Dermis microvascular lymphatic vessel endothelial cell (primary cell): ENCODE results near the gene AQP9. TPM values are rescaled to one million over a fixed set of nuclear protein-coding genes. Genes with fewer than 3 reads are reported as not detected.
"Not testable (repeated sequence)": the region's sequence is repeated elsewhere in the genome, so short reads cannot be mapped to it uniquely, and the experiment has no call there.

ENCODE experiments used
- DNase-seq, 2 donors: peaks; one replicate each; pipeline versions ENCODE4 v3.0.0 to v3.0.0-alpha.2; 2010; ENCODE audit warnings: low read depth in 2 of 2
- total RNA-seq: library from RNA; depleted of rRNA; stranded (reverse); fragments of >200 nt; gene quantifications from 2 replicates; pipeline ENCODE4 v1.2.1, GENCODE V29; 2014

AQP9 gene
- total RNA-seq, result not detected in 2 replicates

GRCh38 chr15:58138106-58138505 lies at the start of gene AQP9:
AQP9 (plus strand) TSS chr15:58138381; CDS start chr15:58138566, 185 bp downstream.
- DNase-seq, result no peak

GRCh38 chr15:58095415-58095814 lies 42.8 kb upstream of the AQP9 start:
- DNase-seq, result no peak

- no peak for DNase-seq
These were observed 41.6 kb upstream of the AQP9 start for GRCh38 chr15:58096529-58097084.

GRCh38 chr15:58103482-58103881 lies 34.7 kb upstream of the AQP9 start:
- DNase-seq, result no peak

GRCh38 chr15:58108117-58108516 lies 30.1 kb upstream of the AQP9 start:
- DNase-seq, result no peak

DNA sequence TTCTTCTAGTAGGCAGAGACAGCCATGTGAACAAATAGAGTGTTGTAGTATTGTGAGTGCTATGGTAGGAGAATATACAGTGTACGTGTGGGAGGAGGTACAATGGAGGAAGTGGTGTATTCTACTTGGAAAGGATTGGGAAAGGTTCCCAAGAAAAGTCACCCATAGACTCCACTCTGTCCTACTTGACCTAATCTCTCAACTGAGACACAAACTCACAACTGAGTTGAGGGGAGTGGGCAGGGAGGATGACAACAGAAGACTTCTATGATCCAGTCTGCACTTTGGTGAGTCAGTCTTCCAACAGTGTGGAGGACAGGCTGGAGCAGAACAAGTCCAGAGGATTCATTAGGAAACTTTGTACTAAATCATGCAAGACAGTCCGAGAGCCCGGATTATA lies 28.8 kb upstream of the AQP9 start:
- DNase-seq, result no peak

- DNase-seq, result no peak
These were observed 27.0 kb upstream of the AQP9 start for GRCh38 chr15:58110999-58111717.

DNA sequence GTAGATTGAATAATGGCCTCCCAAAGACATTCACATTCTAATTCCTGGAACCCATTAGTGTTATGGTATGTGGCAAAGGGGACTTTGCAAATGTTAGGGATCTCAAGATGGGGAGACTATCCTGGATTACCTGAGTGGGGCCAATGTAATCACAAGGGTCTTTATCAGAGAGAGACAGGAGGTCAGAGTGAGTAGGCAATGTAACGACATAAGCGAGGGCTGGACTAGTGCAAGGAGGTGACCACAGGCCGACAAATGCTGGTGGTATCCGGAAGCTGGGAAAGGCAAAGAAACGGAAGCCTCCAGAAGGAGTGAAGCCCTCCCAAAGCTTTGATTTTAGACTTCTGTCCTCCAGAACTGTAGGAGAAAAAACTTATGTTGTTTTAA lies 26.5 kb upstream of the AQP9 start:
- DNase-seq, result no peak

GRCh38 chr15:58113358-58113757 lies 24.8 kb upstream of the AQP9 start:
- not testable (repeated sequence) for DNase-seq

DNA sequence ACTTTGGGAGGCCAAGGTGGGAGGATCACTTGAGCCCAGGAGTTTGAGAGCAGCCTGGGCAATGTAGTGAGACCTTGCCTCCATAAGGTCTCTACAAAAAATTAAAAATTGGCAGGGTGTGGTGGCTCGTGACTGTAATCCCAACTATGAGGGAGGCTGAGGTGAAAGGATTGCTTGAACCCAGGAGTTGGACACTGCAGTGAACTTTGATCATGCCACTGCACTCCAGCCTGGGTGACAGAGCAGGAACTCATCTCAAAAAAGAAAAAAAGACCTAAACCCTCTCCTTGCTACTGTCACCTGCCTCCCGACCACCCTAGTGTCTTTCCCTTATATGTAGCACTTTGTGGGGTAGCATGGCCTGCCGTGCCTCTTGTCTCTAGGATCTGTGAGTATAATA lies 23.8 kb upstream of the AQP9 start:
- no peak for DNase-seq

DNA sequence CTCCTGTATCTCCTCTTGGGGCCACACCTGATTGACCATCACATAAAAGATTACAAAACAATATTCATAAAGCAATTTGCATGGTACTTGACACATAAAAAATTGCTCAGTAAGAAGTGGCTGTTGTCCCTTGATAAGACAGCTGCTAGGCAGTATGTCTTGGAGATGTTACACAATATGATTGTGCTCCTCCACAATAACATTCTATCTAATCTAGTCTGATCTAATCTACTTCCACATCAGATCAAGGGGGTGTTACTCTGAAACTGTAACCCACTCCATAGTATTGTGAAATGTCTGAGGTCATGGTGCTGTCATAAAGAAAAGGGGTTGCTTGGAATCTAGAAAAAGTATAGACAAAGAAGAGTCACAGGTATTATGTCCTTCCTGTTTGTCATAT lies 23.4 kb upstream of the AQP9 start:
- no peak for DNase-seq

DNA sequence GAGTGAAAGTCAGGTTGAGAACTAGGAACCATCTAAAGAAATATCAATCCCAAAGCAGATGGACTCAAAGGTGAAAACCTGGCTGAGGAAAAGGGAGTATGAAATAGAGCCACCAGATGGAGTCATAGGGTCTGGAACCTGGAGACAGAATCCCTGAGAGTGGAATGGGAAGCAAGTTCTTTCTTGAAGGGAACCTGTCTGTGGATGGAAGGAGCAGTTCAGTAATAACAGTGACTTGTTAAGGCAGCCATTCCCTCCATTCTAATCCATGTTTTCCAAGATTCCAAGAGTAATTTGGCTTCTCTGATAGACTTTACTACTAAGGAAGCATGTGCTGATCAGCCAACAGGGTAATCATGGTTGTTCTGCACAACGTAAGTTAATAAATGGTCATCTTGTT lies 22.5 kb upstream of the AQP9 start:
- DNase-seq, result peak; percentile 1 to 24

- DNase-seq, result no peak
These were observed 20.6 kb upstream of the AQP9 start for GRCh38 chr15:58117619-58118018.

GRCh38 chr15:58118272-58118671 lies 19.9 kb upstream of the AQP9 start:
- no peak for DNase-seq

GRCh38 chr15:58119016-58119415 lies 19.2 kb upstream of the AQP9 start:
- no peak for DNase-seq

- no peak for DNase-seq
These were observed 13.6 kb upstream of the AQP9 start for GRCh38 chr15:58124585-58124984.

DNA sequence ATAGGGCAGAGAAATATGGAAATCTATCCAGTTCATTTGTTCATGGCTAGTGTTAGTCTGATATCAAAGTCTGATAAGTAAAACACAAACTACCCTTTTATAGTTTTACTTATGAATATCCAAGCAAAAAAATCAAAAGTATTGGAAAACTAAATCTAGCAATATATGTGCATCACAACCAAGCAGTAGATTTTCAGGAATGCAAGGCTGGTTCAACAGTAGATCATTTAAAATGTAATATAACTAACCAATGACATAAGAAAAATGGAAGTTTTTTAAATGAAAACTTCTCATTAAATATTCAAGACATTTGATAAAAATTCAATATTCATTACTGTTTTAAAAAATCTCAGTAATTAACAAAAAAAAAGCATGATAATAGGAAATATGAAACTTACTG lies 12.8 kb upstream of the AQP9 start:
- no peak for DNase-seq

DNA sequence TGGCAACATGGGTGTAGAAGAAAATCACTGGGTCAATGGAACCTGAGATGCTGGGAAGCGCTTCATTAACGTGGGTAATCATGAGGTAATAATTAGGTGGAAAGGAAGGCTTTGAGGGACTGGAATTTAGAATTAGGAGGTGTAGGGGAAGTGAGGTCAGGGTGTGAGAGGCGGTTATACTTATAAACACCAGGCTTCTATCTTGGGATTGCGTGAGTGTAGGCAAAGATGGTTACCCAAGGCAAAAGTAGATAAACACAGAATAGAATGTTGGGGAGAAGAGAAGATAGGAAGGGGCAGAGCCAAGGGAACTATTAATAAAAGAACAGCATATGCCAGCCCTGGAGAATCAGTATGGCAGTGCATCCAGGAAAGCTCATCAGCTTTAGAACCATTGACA lies 3.3 kb upstream of the AQP9 start:
- no peak for DNase-seq

GRCh38 chr15:58135511-58136174 lies 2.5 kb upstream of the AQP9 start:
- DNase-seq, result no peak

- no peak for DNase-seq
These were observed 1.4 kb upstream of the AQP9 start for GRCh38 chr15:58136731-58137130.

- DNase-seq, result no peak
These were observed 495 bp upstream of the AQP9 start for GRCh38 chr15:58137686-58138085.

DNA sequence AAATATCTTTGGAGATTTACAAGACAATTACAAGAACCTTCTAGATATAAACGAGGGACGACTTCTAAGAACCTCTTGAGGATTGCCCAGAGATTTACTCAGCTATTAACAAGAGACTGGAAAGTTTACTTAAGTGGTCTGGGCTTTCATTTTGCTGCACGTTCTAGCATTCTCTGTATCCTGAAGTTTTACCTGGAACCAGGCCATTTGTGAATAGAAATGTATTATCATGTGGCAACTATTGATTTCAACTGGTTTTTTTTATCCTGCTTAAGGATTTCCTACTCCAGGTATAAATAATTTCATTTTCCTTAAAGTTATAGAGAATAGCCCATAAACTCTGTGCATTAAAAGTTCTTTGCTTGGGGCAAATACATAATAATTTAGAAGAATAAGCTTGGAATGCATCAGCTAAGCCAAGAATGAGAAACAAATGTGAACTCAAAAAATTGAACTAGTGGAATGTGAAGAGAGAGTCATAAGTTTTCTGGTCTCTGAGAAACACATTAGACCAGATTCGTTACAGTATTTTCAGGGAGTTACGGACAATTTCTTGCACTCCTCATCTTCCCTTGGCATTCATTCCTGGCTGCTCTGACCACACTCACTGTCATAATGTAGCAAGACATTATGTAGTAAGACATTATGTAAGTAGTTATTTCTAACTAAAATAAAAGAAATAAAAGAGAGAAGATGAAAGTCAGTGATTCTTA lies 1.3 kb downstream of the AQP9 start:
- DNase-seq, result no peak
